ENCODE results near the gene ITSN1.
"Not testable (repeated sequence)": the region's sequence is repeated elsewhere in the genome, so short reads cannot be mapped to it uniquely, and the experiment has no call there.

ITSN1 gene

GRCh38 chr21:33651965-33652680 lies 9.8 kb downstream of the ITSN1 start:
- no peak for DNase-seq

- no peak for DNase-seq
These were observed 12.1 kb downstream of the ITSN1 start for GRCh38 chr21:33654412-33654811.

GRCh38 chr21:33655588-33656221 lies 13.4 kb downstream of the ITSN1 start:
- DNase-seq = no peak

- no peak for DNase-seq
These were observed 15.0 kb downstream of the ITSN1 start for GRCh38 chr21:33657124-33657820.

GRCh38 chr21:33658919-33659567 lies 16.7 kb downstream of the ITSN1 start:
- no peak for DNase-seq

GRCh38 chr21:33659568-33659949 lies 17.3 kb downstream of the ITSN1 start:
- DNase-seq = no peak

- DNase-seq = no peak
These were observed 18.1 kb downstream of the ITSN1 start for GRCh38 chr21:33660406-33660805.

- DNase-seq = no peak
These were observed 18.8 kb downstream of the ITSN1 start for GRCh38 chr21:33661146-33661545.

GRCh38 chr21:33662046-33662445 lies 19.7 kb downstream of the ITSN1 start:
- no peak for DNase-seq

GRCh38 chr21:33663241-33663640 lies 20.9 kb downstream of the ITSN1 start:
- DNase-seq = no peak

- no peak for DNase-seq
These were observed 21.8 kb downstream of the ITSN1 start for GRCh38 chr21:33664135-33664534.

- DNase-seq = no peak
These were observed 23.9 kb downstream of the ITSN1 start for GRCh38 chr21:33666153-33666552.

- DNase-seq = no peak
These were observed 25.3 kb downstream of the ITSN1 start for GRCh38 chr21:33667636-33668035.

GRCh38 chr21:33668180-33668579 lies 25.9 kb downstream of the ITSN1 start:
- no peak for DNase-seq

- DNase-seq = no peak
These were observed 26.3 kb downstream of the ITSN1 start for GRCh38 chr21:33668620-33669019.

GRCh38 chr21:33670076-33670978 lies 28.0 kb downstream of the ITSN1 start:
- no peak for DNase-seq

- DNase-seq = no peak
These were observed 31.2 kb downstream of the ITSN1 start for GRCh38 chr21:33673473-33673872.

- DNase-seq = no peak
These were observed 31.9 kb downstream of the ITSN1 start for GRCh38 chr21:33674226-33674625.

GRCh38 chr21:33676666-33677065 lies 34.4 kb downstream of the ITSN1 start:
- not testable (repeated sequence) for DNase-seq

GRCh38 chr21:33677450-33677849 lies 35.1 kb downstream of the ITSN1 start:
- no peak for DNase-seq

- DNase-seq = no peak
These were observed 38.6 kb downstream of the ITSN1 start for GRCh38 chr21:33680870-33681269.

- DNase-seq = no peak
These were observed 40.8 kb downstream of the ITSN1 start for GRCh38 chr21:33682992-33683627.

Measured in NCI-H526 treated with DMSO at 0.1 percent for 48 hours (cell line).